Embryonic facial prominence (tissue), 1 donor: Measurements from ENCODE around the gene MRPS18B.
"Not testable (repeated sequence)": the region's sequence is repeated elsewhere in the genome, so short reads cannot be mapped to it uniquely, and the experiment has no call there.

Experiments used
- DNase-seq: peaks from one replicate; pipeline ENCODE4 v3.0.0-alpha.2; 2016; ENCODE audit errors: extremely low spot score

Gene MRPS18B

DNA sequence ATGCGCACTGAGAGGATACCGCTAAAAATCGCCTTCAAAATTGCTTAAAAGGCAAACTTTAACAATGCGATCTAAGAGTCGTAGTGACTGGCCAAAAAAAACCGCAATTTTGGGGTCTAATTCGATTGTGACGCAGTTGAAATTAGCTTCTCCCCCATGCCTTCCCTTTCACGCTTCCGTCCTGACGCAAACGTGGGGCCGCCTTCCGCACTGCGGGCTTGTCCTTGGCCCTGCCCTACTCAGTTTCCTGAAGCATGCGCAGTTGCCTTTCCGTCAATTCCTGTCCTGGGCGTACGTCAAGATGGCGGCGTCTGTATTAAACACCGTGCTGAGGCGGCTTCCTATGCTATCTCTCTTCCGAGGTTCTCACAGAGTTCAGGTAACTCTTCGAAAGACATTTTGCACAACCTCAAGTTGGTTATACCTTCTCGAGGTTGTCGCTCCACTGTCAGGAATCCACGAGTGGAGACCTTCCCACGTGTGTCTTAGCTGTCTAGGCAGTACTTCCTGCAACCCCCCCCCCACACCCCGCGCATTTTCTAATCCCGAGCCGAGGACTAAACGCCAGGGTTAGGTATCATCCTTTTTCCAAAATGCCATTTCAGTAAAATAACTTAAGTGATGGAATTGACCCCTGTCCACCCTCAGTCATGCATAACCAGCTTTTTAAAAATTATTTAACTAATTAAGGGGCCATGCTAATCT is at the start of gene MRPS18B:
TSS of gene MRPS18B (plus strand) at position 276 of the 705 bp plus-strand sequence. CDS start at position 302, 26 bp downstream.
- DNase-seq, result peak; percentile 98

GRCh38 chr6:30568245-30568644 is 49.4 kb upstream of the MRPS18B start:
- no peak for DNase-seq

- DNase-seq, result no peak
These were observed 47.4 kb upstream of the MRPS18B start for GRCh38 chr6:30570263-30570662.

GRCh38 chr6:30570740-30571074 is 46.9 kb upstream of the MRPS18B start:
- no peak for DNase-seq

GRCh38 chr6:30571075-30571761 is 46.4 kb upstream of the MRPS18B start, which contains the start of gene ABCF1:
ABCF1 (plus strand) TSS chr6:30571442; CDS start chr6:30571488, 46 bp downstream.
- peak; percentile 92 for DNase-seq

- DNase-seq, result no peak
These were observed 45.9 kb upstream of the MRPS18B start for GRCh38 chr6:30571762-30572082.

DNA sequence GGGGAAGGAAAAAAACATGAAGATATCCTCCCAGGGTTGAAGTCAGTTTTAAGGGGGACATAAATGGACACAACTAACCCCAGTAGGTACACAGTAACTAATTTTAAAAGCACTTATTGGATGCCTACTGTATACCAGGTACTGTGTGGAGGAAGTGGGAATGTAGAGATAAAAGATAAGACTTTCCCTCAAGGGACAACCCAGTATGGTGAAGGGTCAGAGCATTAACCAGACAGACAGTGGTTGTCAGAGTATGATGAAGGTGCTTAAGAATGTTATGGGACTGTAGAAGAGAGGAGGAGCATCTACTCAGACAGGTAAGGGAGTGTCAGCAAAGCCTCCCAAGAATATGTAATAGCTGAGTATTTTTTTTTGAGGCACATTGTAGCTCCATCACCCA is 45.5 kb upstream of the MRPS18B start:
- no peak for DNase-seq

- no peak for DNase-seq
These were observed 44.5 kb upstream of the MRPS18B start for GRCh38 chr6:30573113-30573512.

- DNase-seq, result no peak
These were observed 39.6 kb upstream of the MRPS18B start for GRCh38 chr6:30578051-30578450.

- DNase-seq, result no peak
These were observed 33.7 kb upstream of the MRPS18B start for GRCh38 chr6:30583921-30584320.

GRCh38 chr6:30589754-30590358 is 27.8 kb upstream of the MRPS18B start:
- no peak for DNase-seq

GRCh38 chr6:30590509-30590908 is 27.1 kb upstream of the MRPS18B start:
- no peak for DNase-seq

GRCh38 chr6:30591008-30591407 is 26.6 kb upstream of the MRPS18B start:
- DNase-seq, result no peak

DNA sequence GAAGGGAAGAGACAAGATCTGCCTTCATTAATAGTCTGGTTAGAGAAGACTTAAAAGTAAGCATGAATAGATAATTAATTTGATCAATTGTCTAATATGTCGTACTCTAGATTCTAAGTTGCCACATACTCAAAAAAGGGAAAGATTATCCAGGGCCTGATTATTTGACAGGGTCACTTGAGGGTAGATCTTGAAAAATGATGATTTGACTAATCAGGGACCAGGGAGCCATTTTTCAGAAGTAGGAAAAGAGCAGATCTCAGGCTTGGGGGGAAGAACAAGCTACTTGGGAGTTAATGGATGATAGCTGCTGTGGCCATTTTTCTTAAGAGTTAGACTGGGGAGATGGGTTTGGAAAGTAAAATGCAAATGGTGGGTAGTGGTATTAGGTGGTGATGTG is 25.4 kb upstream of the MRPS18B start:
- DNase-seq, result no peak

GRCh38 chr6:30597315-30598144 is 20.1 kb upstream of the MRPS18B start:
- not testable (repeated sequence) for DNase-seq

GRCh38 chr6:30598912-30599624 is 18.6 kb upstream of the MRPS18B start:
- DNase-seq, result no peak

DNA sequence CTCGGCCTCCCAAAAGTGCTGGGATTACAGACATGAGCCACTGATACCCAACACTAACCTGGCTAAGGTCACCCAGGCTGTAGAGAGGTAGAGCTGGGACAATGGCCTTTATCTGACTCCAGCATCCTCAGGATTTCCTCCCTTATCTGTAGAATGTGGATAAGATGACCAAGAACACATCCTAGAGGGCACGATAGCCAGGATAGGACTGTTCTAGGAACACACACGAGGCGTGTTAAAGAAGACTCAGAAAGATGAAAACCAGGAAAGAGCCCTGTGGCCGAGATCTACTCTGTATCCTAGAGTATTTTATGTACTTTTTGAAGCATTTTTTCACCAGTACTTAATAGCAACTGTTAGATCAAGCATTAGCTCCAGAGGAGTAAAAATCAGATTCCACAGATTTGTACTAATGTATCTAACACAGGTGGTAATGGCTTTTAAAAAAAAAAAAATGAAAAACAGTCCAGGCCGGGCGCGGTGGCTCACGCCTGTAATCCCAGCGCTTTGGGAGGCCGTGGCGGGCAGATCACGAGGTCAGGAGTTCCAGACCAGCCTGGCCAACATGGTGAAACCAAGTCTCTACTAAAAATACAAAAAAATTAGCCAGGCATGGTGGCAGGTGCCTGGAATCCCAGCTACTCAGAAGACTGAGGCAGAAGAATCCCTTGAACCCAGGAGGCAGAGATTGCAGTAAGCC is 17.9 kb upstream of the MRPS18B start:
- no peak for DNase-seq

DNA sequence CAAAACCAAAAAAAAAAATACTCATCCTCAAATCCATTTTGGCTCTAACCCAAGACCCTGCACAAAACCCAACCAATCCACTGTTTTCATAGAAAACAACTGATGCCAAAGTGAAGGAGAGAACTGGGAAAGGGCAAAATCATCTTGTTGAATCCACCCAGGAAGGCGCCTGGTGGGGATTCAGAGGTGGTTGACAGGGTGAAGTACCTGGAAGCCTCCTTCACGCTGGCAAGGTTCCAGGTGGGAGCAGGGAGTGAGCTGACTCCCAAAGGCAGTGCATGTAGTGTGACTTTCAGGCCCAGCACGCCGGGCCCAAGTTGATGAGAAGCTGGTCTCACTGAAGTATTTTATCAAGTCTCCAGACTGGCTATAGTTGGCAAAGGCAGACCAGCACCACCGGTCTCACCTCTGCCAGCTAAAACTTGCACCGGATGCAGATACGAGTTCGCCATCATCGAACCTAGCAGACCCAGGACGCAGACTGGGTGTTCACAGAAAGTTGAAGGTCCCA is 17.1 kb upstream of the MRPS18B start:
- DNase-seq, result no peak

DNA sequence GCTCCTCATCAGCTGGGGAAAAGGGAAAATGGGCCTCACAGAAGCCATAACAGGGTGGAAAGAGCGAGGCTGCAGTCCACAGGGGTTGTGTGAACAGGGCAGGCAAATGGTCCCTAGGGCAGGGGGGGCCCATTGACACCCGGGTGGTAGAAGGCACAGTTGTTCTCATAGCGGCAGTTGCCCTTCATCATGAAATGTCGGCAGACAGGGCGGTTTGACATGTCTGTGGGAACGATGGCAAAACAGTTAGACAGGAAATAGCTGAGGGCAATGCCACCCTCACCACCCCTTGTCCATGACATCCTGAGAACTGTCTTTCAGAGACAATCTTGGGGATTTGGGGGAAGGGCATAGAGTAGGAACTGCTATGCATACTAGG is 16.2 kb upstream of the MRPS18B start:
- no peak for DNase-seq

DNA sequence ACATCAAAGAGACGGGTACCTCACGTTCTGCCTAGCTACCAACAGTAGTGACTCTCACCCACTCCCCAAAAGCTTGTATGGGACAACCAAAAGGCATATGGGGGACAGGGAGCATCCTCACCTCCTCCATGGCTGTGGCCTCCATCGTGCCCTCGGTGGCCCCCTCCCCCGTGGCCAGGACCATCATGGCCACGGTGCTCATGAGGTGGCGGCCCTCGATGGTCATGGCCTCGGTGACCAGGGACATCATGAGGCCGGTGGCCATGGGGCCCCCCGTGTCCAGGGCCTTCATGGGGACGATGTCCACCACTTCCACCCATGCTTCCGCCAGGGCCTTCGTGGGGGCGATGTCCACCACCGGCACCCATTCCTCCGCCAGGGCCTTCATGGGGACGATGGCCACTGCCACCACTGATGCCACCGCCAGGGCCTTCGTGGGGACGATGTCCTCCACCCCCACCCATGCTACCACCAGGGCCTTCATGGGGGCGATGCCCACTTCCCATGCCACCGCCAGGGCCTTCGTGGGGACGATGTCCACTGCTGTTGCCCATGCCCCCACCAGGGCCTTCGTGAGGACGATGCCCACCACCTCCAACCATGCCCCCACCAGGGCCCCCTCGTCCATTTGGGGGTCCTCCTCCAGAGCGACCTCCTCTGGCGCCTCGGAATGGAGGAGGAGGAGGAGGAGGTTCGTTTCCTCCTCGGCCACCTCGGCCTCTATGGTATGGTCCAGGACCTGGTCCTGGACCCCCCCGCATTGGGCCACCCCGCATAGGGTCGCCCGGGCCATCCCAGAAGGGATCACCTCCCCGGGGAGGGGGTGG is 15.6 kb upstream of the MRPS18B start:
- no peak for DNase-seq
